Esophagus squamous epithelium (tissue), 5 donors: ENCODE data around the gene CHD3. TPM values are rescaled to one million over a fixed set of nuclear protein-coding genes. Genes with fewer than 3 reads are reported as not detected.

Experiments used
- DNase-seq: peaks from one replicate; lab custom pipeline; 2025; lab: John Stamatoyannopoulos, UW
- H3K27ac ChIP-seq, 4 donors: fragments of 200-600 bp; sonication (generic); one replicate each; pipeline ENCODE4 v1.5.1; 2016 to 2019; ENCODE audit warnings: mild to moderate bottlenecking in 1 of 4
- H3K27me3 ChIP-seq, 4 donors: fragments of 200-600 bp; sonication (generic); 1 replicate in 3 of 4; 2 replicates in 1 of 4; pipeline versions ENCODE4 v1.5.1 to v1.6.0; 2017 to 2021; ENCODE audit warnings: antibody characterized with exemption in 1 of 4
- H3K36me3 ChIP-seq, 3 donors: fragments of 200-600 bp; sonication (generic); one replicate each; pipeline ENCODE4 v1.5.1; 2016 to 2019
- H3K4me1 ChIP-seq, 3 donors: fragments of 200-600 bp; sonication (generic); one replicate each; pipeline ENCODE4 v1.5.1; 2017 to 2019
- H3K4me3 ChIP-seq, 4 donors: fragments of 200-600 bp; sonication (generic); 1 replicate in 3 of 4; 2 replicates in 1 of 4; pipeline ENCODE4 v1.5.1; 2016 to 2019; ENCODE audit warnings: mild to moderate bottlenecking in 2 of 4, moderate library complexity in 1 of 4
- H3K9me3 ChIP-seq, 3 donors: fragments of 200-600 bp; sonication (generic); one replicate each; pipeline ENCODE4 v1.5.1; 2016 to 2019
- CTCF ChIP-seq, 6 experiments: fragments of 450-650 bp in 4 of 6; fragments of 200-600 bp in 2 of 6; sonication (generic) in 2 of 6; IDR thresholded peaks; one replicate each; pipeline ENCODE4 v1.5.1; 2016 to 2019; ENCODE audit warnings: antibody characterized with exemption in 6 of 6, mild to moderate bottlenecking in 4 of 6, moderate library complexity in 4 of 6
- POLR2A ChIP-seq, 4 donors: fragments of 450-650 bp; IDR thresholded peaks; one replicate each; pipeline ENCODE4 v1.6.1; 2017; ENCODE audit warnings: antibody characterized with exemption in 4 of 4, mild to moderate bottlenecking in 4 of 4, moderate library complexity in 3 of 4
- WGBS, 2 donors: methylation state at CpG; one replicate each; pipeline ENCODE4 v1.1.5; 2018; 5-methylcytosine and 5-hydroxymethylcytosine counted together
- intact Hi-C: fragments of 100-400 bp; cut with DNase I; formaldehyde crosslinking; loops from one replicate; pipeline ENCODE4 v1.15.0; 2022
- total RNA-seq, 4 donors: library from RNA; depleted of rRNA; stranded (reverse); fragments of >200 nt; gene quantifications; one replicate each; pipeline ENCODE4 v1.1.0, GENCODE V29; 2016
- donor health status: DM: yes; HTN: yes; CAD: no.

The CHD3 gene
- total RNA-seq, 4 donors from 2014 or later: 57.7 to 93.5 (median 73.0) TPM

- Histone ChIP-seq H3K9me3 (no peaks in the 10 kb centered on the region), H3K36me3 (peaks cover 8 to 16% (median 11%) of the 10 kb centered on the region in 3 donors), H3K27ac (peak within 1 kb of the TSS; percentile 92 to 99 (median 94)), H3K4me1 (peaks cover 20 to 39% (median 23%) of the 10 kb centered on the region in 3 donors), H3K27me3 (no peaks in the 10 kb centered on the region), H3K4me3 (peak within 1 kb of the TSS; percentile 47 to 82 (median 64))
- intact Hi-C loops: no loop called here
- TF ChIP-seq CTCF (IDR thresholded peaks at IDR 0.05) (peak in 2 of 6 experiments; percentile 13 to 17), POLR2A (IDR thresholded peaks at IDR 0.05) (peak in 2 of 4 donors; percentile 47 to 50)
- no peak for DNase-seq
- WGBS, 2 donors: 1% methylated on average over 42 of the region's 100 CpGs; no CpG with 5 or more reads in 1 of the 2 donors
These were observed 27.2 kb downstream of the CHD3 start, which contains the start of gene RNF227 for GRCh38 chr17:7915611-7916384. TSS of gene RNF227 (minus strand) at chr17:7916289. CDS start at chr17:7916195, 94 bp downstream.

- Histone ChIP-seq H3K36me3 (peaks cover 3 to 10% (median 8%) of the 10 kb centered on the region in 3 donors), H3K4me3 (peak overlapping the region; percentile 47 to 82 (median 64)), H3K27me3 (no peaks in the 10 kb centered on the region), H3K4me1 (peaks cover 20 to 39% (median 23%) of the 10 kb centered on the region in 3 donors), H3K27ac (peak overlapping the region; percentile 92 to 99 (median 94)), H3K9me3 (no peaks in the 10 kb centered on the region)
- 23 to 62% methylated on average over 7 to 9 of the region's 15 CpGs for WGBS, 2 donors
- no peak for DNase-seq
- intact Hi-C loops: no loop called here
- TF ChIP-seq POLR2A (IDR thresholded peaks at IDR 0.05) (no peak), CTCF (IDR thresholded peaks at IDR 0.05) (no peak)
These were observed 27.7 kb downstream of the CHD3 start for GRCh38 chr17:7916385-7916682.

GRCh38 chr17:7916808-7917207 is 28.2 kb downstream of the CHD3 start:
- Histone ChIP-seq H3K4me1 (peaks cover 20 to 39% (median 23%) of the 10 kb centered on the region in 3 donors), H3K4me3 (peak overlapping the region in 2 of 4 donors; percentile 63 to 82), H3K27me3 (no peaks in the 10 kb centered on the region), H3K36me3 (peaks cover 0 to 6% (median 4%) of the 10 kb centered on the region in 3 donors), H3K9me3 (no peaks in the 10 kb centered on the region), H3K27ac (peak overlapping the region; percentile 92 to 99 (median 94))
- WGBS, 2 donors: 57% methylated on average over 2 of the region's 2 CpGs; no CpG with 5 or more reads in 1 of the 2 donors
- intact Hi-C loops: no loop called here
- TF ChIP-seq CTCF (IDR thresholded peaks at IDR 0.05) (no peak), POLR2A (IDR thresholded peaks at IDR 0.05) (no peak)
- DNase-seq: no peak

- intact Hi-C loops: no loop called here
- peak overlapping the region; percentile 49 to 81 (median 75) for H3K27ac ChIP-seq
- no peak for DNase-seq
- H3K4me3 ChIP-seq: peak overlapping the region; percentile 34 to 68 (median 50)
- H3K9me3 ChIP-seq: no peaks in the 10 kb centered on the region
- no peaks in the 10 kb centered on the region for H3K36me3 ChIP-seq
- 33 to 49% methylated on average over 10 to 16 of the region's 16 CpGs for WGBS, 2 donors
- H3K27me3 ChIP-seq: no peaks in the 10 kb centered on the region
- H3K4me1 ChIP-seq: peaks cover 11 to 15% (median 14%) of the 10 kb centered on the region in 3 donors
- TF ChIP-seq CTCF (IDR thresholded peaks at IDR 0.05) (peak in 1 of 6 experiments; percentile 11), POLR2A (IDR thresholded peaks at IDR 0.05) (peak in 1 of 4 donors; percentile 20)
These were observed 33.8 kb downstream of the CHD3 start for GRCh38 chr17:7922269-7922844.
